ENCODE measurements around the gene C1QL4.

DNA sequence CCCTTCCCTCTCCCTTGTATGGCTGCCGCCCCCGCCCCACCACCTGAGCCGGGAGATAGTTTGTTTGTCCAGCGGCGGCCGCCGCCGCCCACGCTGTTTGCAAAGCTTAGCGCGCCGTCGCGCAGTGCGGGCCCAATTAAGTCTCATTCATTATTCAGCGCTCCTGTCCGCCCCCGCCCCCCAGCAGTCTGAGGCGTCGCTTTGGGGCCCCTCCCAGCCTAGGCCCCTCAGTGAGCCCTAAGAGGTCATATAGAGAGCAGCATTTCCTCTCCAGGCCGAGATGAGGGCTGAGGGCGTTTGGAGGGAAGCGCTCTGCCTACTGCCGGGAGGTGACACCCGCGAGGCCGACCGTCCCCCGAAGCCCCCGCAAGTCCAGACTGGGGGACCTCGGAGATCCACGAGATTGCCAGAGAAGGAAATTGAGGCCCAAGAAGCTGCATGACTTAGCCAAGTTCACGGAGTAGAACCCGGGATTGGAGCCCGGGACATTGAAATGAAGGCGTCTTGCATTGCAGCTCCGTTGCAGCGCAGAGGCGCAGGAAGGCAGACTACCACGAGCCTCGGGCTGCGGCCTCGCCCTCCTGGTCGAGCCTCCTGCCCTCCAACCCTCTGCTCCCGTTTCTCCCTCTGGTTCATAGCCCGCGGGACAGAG lies 9.8 kb upstream of the C1QL4 start, which contains the start of gene DNAJC22:
- TF ChIP-seq, protein P1, sequence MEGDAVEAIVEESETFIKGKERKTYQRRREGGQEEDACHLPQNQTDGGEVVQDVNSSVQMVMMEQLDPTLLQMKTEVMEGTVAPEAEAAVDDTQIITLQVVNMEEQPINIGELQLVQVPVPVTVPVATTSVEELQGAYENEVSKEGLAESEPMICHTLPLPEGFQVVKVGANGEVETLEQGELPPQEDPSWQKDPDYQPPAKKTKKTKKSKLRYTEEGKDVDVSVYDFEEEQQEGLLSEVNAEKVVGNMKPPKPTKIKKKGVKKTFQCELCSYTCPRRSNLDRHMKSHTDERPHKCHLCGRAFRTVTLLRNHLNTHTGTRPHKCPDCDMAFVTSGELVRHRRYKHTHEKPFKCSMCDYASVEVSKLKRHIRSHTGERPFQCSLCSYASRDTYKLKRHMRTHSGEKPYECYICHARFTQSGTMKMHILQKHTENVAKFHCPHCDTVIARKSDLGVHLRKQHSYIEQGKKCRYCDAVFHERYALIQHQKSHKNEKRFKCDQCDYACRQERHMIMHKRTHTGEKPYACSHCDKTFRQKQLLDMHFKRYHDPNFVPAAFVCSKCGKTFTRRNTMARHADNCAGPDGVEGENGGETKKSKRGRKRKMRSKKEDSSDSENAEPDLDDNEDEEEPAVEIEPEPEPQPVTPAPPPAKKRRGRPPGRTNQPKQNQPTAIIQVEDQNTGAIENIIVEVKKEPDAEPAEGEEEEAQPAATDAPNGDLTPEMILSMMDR (IDR thresholded peaks at IDR 0.05): no peak
- TF ChIP-seq POLR2A (IDR thresholded peaks at IDR 0.05): no peak

All from Peyer's patch (tissue), 4 donors.